SK-N-SH (cell line): ENCODE results near the gene CALCA.

ENCODE experiments used
- EZH2phosphoT487 ChIP-seq: fragments of 200-600 bp; sonication (generic); IDR thresholded peaks from 2 replicates; pipeline ENCODE4 v1.6.1; 2017; ENCODE audit warnings: low read depth, mixed run types, mild to moderate bottlenecking, antibody characterized with exemption, moderate library complexity, borderline replicate concordance
- TAF1 ChIP-seq: IDR thresholded peaks from 2 replicates; pipeline ENCODE4 v1.6.1; 2012; ENCODE audit warnings: low read depth, mild to moderate bottlenecking, low read length, moderate library complexity, borderline replicate concordance

GRCh38 chr11:14975252-14975587 is 3.1 kb upstream of the CALCA start:
- TF ChIP-seq TAF1 (no peak), EZH2phosphoT487 (no peak)
